Calu3 (cell line): ENCODE measurements around the gene MID1IP1. TPM values are rescaled to one million over a fixed set of nuclear protein-coding genes. Genes with fewer than 3 reads are reported as not detected.
A peak's percentile ranks its signal among the peaks of the same experiment; 100 is the strongest.

Source experiments
- BruUV-seq: library from RNA; stranded (reverse); fragments of 400-500 nt; replicated peaks from 2 replicates; lab custom pipeline; 2021; lab: Mats Ljungman, UMichigan
- CTCF ChIA-PET: fragments of 300-600 bp; sonication (Branson Sonifier 250); formaldehyde crosslinking; loops from one replicate; lab custom pipeline; 2022; ENCODE audit warnings: antibody characterized with exemption; lab: Charles Lee
- DNase-seq: peaks from one replicate; pipeline ENCODE4 v3.0.0; 2022
- H3K27ac Mint-ChIP-seq: one replicate; pipeline ENCODE4 v1.8.0; 2022; ENCODE audit warnings: mixed read lengths; ENCODE audit not compliant: unreplicated experiment
- H3K27me3 Mint-ChIP-seq: one replicate; pipeline ENCODE4 v1.8.0; 2022; ENCODE audit warnings: mixed read lengths; ENCODE audit not compliant: unreplicated experiment
- H3K36me3 Mint-ChIP-seq: one replicate; pipeline ENCODE4 v1.8.0; 2022; ENCODE audit warnings: mild to moderate bottlenecking, moderate library complexity, mixed read lengths; ENCODE audit not compliant: insufficient read depth, unreplicated experiment
- H3K4me1 Mint-ChIP-seq: one replicate; pipeline ENCODE4 v1.8.0; 2022; ENCODE audit warnings: mild to moderate bottlenecking, low read depth, mixed read lengths; ENCODE audit not compliant: unreplicated experiment
- H3K4me3 Mint-ChIP-seq: one replicate; pipeline ENCODE4 v1.8.0; 2022; ENCODE audit warnings: mild to moderate bottlenecking, low read depth, moderate library complexity, mixed read lengths; ENCODE audit not compliant: unreplicated experiment
- H3K9me3 Mint-ChIP-seq: one replicate; pipeline ENCODE4 v1.8.0; 2022; ENCODE audit warnings: low read depth, mixed read lengths; ENCODE audit not compliant: unreplicated experiment
- intact Hi-C: fragments of 100-400 bp; cut with micrococcal nuclease; formaldehyde crosslinking; loops from one replicate; pipeline ENCODE4 v1.10.0; 2022; ENCODE audit not compliant: unreplicated experiment
- total RNA-seq: library from RNA; stranded (reverse); gene quantifications from 2 replicates; pipeline ENCODE4 v1.2.3, GENCODE V29; 2022
- TF ChIP-seq, protein P1 (sequence below): fragments of 200-600 bp; IDR thresholded peaks from one replicate; pipeline ENCODE4 v1.8.0; 2022; ENCODE audit warnings: antibody characterized with exemption; ENCODE audit not compliant: unreplicated experiment

Gene MID1IP1
- total RNA-seq, 1 experiment from 2014 or later: 46.7 TPM

DNA sequence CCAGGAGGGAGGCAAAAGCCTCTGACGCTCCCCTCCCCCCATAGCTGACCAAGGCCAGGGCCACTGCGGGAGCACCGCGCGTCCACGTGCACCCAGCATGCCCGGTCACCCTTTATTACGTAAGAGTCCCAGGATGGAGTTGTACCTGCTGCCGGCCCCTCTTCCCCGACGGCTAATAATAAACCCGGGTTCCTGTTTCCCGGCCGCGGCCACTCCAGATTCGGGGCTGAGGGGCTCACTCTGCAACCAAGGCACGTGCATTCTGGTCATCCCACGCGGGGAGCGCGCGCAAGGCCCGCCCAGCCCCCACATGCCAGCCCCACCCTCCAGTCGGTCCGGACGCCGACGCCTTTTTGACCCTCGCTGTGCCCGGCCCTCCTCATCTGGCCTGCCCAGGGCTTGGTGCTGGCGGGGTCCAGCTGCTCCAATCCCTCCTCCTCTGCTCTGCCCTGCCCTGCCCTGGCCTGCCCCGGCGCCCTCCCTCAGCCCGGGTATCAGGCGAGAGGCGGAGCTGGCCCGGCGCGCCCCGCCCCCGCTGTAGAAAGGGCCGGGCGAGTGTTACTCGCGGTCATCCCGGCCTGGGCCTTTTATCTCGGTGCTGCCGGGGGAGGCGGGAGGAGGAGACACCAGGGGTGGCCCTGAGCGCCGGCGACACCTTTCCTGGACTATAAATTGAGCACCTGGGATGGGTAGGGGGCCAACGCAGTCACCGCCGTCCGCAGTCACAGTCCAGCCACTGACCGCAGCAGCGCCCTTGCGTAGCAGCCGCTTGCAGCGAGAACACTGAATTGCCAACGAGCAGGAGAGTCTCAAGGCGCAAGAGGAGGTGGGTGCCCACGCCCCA, 2.6 kb downstream of the MID1IP1 start:
- no peaks in the 10 kb centered on the region for H3K9me3 Mint-ChIP-seq
- no TSS peak for BruUV-seq
- H3K4me3 Mint-ChIP-seq: peak overlapping the region; percentile 97
- peak; percentile 93 for DNase-seq
- TF ChIP-seq, protein P1, sequence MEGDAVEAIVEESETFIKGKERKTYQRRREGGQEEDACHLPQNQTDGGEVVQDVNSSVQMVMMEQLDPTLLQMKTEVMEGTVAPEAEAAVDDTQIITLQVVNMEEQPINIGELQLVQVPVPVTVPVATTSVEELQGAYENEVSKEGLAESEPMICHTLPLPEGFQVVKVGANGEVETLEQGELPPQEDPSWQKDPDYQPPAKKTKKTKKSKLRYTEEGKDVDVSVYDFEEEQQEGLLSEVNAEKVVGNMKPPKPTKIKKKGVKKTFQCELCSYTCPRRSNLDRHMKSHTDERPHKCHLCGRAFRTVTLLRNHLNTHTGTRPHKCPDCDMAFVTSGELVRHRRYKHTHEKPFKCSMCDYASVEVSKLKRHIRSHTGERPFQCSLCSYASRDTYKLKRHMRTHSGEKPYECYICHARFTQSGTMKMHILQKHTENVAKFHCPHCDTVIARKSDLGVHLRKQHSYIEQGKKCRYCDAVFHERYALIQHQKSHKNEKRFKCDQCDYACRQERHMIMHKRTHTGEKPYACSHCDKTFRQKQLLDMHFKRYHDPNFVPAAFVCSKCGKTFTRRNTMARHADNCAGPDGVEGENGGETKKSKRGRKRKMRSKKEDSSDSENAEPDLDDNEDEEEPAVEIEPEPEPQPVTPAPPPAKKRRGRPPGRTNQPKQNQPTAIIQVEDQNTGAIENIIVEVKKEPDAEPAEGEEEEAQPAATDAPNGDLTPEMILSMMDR: no peak
- H3K36me3 Mint-ChIP-seq: peaks cover 67% of the 10 kb centered on the region
- CTCF ChIA-PET: interaction anchor here (0.6 kb wide), 1 partner anchor 371 kb away, joined by 3 read pairs; no protein-coding TSS in a partner anchor
- peaks cover 9% of the 10 kb centered on the region for H3K4me1 Mint-ChIP-seq
- intact Hi-C loops: loop anchor here (5.0 kb wide), 1 partner anchor 63 kb away; no protein-coding TSS in a partner anchor
- H3K27ac Mint-ChIP-seq: peak overlapping the region; percentile 99
- H3K27me3 Mint-ChIP-seq: no peaks in the 10 kb centered on the region

DNA sequence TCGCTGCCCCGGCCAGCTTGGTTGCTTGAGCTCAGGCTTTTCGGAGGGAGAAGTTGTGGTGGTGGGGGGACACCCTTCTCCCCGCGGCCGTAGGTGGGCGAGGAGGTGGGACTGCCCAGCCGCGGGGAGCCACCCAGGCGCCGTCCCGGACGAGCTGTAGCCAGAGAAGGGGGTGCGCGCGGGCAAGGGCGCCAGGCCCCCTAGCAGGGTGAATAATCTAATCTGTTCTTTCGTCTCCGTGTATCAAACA, 3.1 kb downstream of the MID1IP1 start:
- CTCF ChIA-PET: interaction anchor here (0.6 kb wide), 1 partner anchor 370 kb away, joined by 3 read pairs; no protein-coding TSS in a partner anchor
- intact Hi-C loops: loop anchor here (5.0 kb wide), 1 partner anchor 63 kb away; no protein-coding TSS in a partner anchor
- TF ChIP-seq, protein P1: no peak
- TSS peak; percentile 28 for BruUV-seq
- Mint-ChIP-seq H3K4me3 (peak overlapping the region; percentile 97), H3K27ac (peak overlapping the region; percentile 99), H3K4me1 (peaks cover 9% of the 10 kb centered on the region), H3K9me3 (no peaks in the 10 kb centered on the region), H3K36me3 (peaks cover 67% of the 10 kb centered on the region), H3K27me3 (no peaks in the 10 kb centered on the region)
- DNase-seq: no peak

DNA sequence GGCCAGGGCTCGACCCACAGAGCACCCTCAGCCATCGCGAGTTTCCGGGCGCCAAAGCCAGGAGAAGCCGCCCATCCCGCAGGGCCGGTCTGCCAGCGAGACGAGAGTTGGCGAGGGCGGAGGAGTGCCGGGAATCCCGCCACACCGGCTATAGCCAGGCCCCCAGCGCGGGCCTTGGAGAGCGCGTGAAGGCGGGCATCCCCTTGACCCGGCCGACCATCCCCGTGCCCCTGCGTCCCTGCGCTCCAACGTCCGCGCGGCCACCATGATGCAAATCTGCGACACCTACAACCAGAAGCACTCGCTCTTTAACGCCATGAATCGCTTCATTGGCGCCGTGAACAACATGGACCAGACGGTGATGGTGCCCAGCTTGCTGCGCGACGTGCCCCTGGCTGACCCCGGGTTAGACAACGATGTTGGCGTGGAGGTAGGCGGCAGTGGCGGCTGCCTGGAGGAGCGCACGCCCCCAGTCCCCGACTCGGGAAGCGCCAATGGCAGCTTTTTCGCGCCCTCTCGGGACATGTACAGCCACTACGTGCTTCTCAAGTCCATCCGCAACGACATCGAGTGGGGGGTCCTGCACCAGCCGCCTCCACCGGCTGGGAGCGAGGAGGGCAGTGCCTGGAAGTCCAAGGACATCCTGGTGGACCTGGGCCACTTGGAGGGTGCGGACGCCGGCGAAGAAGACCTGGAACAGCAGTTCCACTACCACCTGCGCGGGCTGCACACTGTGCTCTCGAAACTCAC, 3.6 kb downstream of the MID1IP1 start:
- CTCF ChIA-PET: interaction anchor here (0.9 kb wide), 1 partner anchor 182 kb away, joined by 3 read pairs; no protein-coding TSS in a partner anchor
- DNase-seq: peak; percentile 46
- intact Hi-C loops: loop anchor here (5.0 kb wide), 2 partner anchors 62 to 77 kb away; no protein-coding TSS in a partner anchor

More for the DNA sequence above, 3.6 kb downstream of the MID1IP1 start:
- no TSS peak for BruUV-seq
- H3K36me3 Mint-ChIP-seq: peaks cover 67% of the 10 kb centered on the region
- peak overlapping the region; percentile 97 for H3K4me3 Mint-ChIP-seq
- peak overlapping the region; percentile 99 for H3K27ac Mint-ChIP-seq
- H3K27me3 Mint-ChIP-seq: no peaks in the 10 kb centered on the region
- H3K9me3 Mint-ChIP-seq: no peaks in the 10 kb centered on the region
- TF ChIP-seq, protein P1: no peak
- peaks cover 9% of the 10 kb centered on the region for H3K4me1 Mint-ChIP-seq
